ENCODE measurements around the gene GABRG1.

GABRG1 gene

DNA sequence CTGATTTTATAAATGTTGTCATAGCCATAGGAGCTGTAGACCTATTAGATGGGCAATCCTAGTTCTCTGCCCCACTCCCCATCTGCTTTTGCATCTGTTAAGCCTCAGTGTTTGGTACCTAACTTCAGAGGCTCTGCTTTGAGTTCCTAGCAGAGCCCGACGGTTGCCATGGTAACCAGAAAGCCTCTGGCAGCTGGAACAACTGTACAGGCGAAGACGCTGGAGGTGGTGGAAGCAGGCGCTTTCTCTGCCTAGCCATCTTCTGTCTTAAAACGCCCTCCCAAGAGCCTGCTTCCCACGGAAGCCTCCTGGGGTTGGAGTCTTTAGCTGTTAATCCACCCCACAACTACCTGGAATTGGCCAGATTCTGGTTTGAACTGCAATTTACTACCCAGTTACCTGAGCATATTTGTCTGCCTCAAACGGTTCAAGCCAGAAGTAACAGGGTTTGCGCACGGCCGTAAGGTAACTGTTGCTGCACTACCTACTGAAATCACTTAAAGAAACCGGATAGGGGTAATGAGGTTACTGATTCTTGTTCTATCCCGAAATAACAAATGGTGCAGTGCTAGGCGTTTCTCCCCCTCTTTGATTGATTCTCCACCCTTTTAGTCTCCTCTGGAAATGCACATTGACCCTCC lies 1.0 kb upstream of the GABRG1 start:
- Histone ChIP-seq H3K4me1 (ENCODE audit: insufficient read depth, low read length, poor library complexity, severe bottlenecking) (no peaks in the 10 kb centered on the region), H3K9me2 (replicated peaks; ENCODE audit: low read depth, low read length) (no peaks in the 10 kb centered on the region), H3K79me2 (ENCODE audit: insufficient read depth, low read length) (no peaks in the 10 kb centered on the region), H2AFZ (ENCODE audit: low read length) (no peak overlapping the region), H3K27me3 (ENCODE audit: insufficient read depth, low read length, poor library complexity, severe bottlenecking) (no peaks in the 10 kb centered on the region), H3K9ac (ENCODE audit: low read depth, low read length, poor library complexity, severe bottlenecking) (no peak overlapping the region), H3K9me3 (ENCODE audit: insufficient read depth, low read depth, low read length) (no peaks in the 10 kb centered on the region), H3F3A (ENCODE audit: low read depth) (no peaks in the 10 kb centered on the region), H3K4me3 (ENCODE audit: low read length, poor library complexity, severe bottlenecking) (no peak overlapping the region), H3K36me3 (ENCODE audit: insufficient read depth, low read length) (no peaks in the 10 kb centered on the region), H3K4me2 (ENCODE audit: low read depth, low read length, poor library complexity, severe bottlenecking) (no peak overlapping the region), H4K20me1 (ENCODE audit: insufficient read depth, low read length, poor library complexity, severe bottlenecking) (no peaks in the 10 kb centered on the region)
- TF ChIP-seq, protein P1, sequence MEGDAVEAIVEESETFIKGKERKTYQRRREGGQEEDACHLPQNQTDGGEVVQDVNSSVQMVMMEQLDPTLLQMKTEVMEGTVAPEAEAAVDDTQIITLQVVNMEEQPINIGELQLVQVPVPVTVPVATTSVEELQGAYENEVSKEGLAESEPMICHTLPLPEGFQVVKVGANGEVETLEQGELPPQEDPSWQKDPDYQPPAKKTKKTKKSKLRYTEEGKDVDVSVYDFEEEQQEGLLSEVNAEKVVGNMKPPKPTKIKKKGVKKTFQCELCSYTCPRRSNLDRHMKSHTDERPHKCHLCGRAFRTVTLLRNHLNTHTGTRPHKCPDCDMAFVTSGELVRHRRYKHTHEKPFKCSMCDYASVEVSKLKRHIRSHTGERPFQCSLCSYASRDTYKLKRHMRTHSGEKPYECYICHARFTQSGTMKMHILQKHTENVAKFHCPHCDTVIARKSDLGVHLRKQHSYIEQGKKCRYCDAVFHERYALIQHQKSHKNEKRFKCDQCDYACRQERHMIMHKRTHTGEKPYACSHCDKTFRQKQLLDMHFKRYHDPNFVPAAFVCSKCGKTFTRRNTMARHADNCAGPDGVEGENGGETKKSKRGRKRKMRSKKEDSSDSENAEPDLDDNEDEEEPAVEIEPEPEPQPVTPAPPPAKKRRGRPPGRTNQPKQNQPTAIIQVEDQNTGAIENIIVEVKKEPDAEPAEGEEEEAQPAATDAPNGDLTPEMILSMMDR (conservative IDR thresholded peaks at IDR 0.05; ENCODE audit: low read length) = no peak
- no peak for TF ChIP-seq EZH2phosphoT487 (IDR thresholded peaks at IDR 0.05; ENCODE audit: borderline replicate concordance)

DNA sequence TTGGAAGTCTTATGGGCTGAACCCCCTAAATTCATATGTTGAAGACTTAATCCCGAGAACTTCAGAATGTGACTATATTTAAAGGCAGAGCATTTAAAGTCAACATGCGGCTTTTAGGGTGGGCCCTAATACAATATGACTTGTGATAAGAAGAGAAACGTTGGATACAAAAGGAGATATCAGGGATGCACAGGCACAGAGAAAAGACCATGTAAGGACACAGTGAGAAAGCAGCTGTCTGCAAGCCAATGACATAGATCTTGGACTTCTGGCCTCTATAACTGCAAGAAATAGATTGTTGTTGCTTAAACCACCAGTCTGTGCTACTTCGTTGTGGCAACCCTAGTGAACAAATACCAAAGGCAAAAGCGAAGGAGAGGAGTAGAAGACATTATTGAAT lies 42.2 kb downstream of the GABRG1 start:
- H3K36me3 ChIP-seq (ENCODE audit: insufficient read depth, low read length) = no peaks in the 10 kb centered on the region
- no peaks in the 10 kb centered on the region for H3K79me2 ChIP-seq (ENCODE audit: insufficient read depth, low read length)
- no peaks in the 10 kb centered on the region for H3F3A ChIP-seq (ENCODE audit: low read depth)

DNA sequence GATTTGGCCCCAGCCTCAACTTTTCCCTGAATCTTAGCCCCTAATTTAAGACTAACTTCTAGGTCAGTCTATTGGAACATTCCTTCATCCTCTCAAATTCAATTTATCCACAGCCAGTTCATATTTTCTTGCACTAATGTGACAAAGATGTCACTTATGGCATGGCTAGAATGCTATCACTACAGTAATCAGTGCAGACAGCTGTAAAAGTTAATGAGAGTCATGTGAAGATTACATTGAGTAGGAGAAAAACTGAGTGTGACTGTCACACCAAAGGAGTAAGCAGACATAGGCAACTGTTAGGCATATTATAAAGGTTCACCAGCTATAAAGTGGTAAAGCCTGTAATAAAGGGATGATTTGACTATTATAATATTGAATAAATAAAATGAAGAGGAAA lies 42.6 kb downstream of the GABRG1 start:
- Histone ChIP-seq H3K9ac (ENCODE audit: low read depth, low read length, poor library complexity, severe bottlenecking) (no peak overlapping the region), H3K4me2 (ENCODE audit: low read depth, low read length, poor library complexity, severe bottlenecking) (no peak overlapping the region), H3K79me2 (ENCODE audit: insufficient read depth, low read length) (no peaks in the 10 kb centered on the region), H3K4me3 (ENCODE audit: low read length, poor library complexity, severe bottlenecking) (no peak overlapping the region), H4K20me1 (ENCODE audit: insufficient read depth, low read length, poor library complexity, severe bottlenecking) (no peaks in the 10 kb centered on the region), H2AFZ (ENCODE audit: low read length) (no peak overlapping the region), H3K9me3 (ENCODE audit: insufficient read depth, low read depth, low read length) (no peaks in the 10 kb centered on the region), H3K4me1 (ENCODE audit: insufficient read depth, low read length, poor library complexity, severe bottlenecking) (no peaks in the 10 kb centered on the region), H3K27me3 (ENCODE audit: insufficient read depth, low read length, poor library complexity, severe bottlenecking) (no peaks in the 10 kb centered on the region), H3K36me3 (ENCODE audit: insufficient read depth, low read length) (no peaks in the 10 kb centered on the region), H3K9me2 (replicated peaks; ENCODE audit: low read depth, low read length) (no peaks in the 10 kb centered on the region), H3F3A (ENCODE audit: low read depth) (no peaks in the 10 kb centered on the region)
- TF ChIP-seq EZH2phosphoT487 (IDR thresholded peaks at IDR 0.05; ENCODE audit: borderline replicate concordance) = no peak
- TF ChIP-seq, protein P1 (conservative IDR thresholded peaks at IDR 0.05; ENCODE audit: low read length) = no peak

More for the DNA sequence above, 42.2 kb downstream of the GABRG1 start:
- H3K4me1 ChIP-seq (ENCODE audit: insufficient read depth, low read length, poor library complexity, severe bottlenecking) = no peaks in the 10 kb centered on the region
- H2AFZ ChIP-seq (ENCODE audit: low read length) = no peak overlapping the region
- H3K4me3 ChIP-seq (ENCODE audit: low read length, poor library complexity, severe bottlenecking) = no peak overlapping the region
- H3K9me2 ChIP-seq (replicated peaks; ENCODE audit: low read depth, low read length) = no peaks in the 10 kb centered on the region
- no peak overlapping the region for H3K9ac ChIP-seq (ENCODE audit: low read depth, low read length, poor library complexity, severe bottlenecking)
- H3K4me2 ChIP-seq (ENCODE audit: low read depth, low read length, poor library complexity, severe bottlenecking) = no peak overlapping the region
- TF ChIP-seq, protein P1 (conservative IDR thresholded peaks at IDR 0.05; ENCODE audit: low read length) = no peak
- TF ChIP-seq EZH2phosphoT487 (IDR thresholded peaks at IDR 0.05; ENCODE audit: borderline replicate concordance) = no peak
- no peaks in the 10 kb centered on the region for H3K27me3 ChIP-seq (ENCODE audit: insufficient read depth, low read length, poor library complexity, severe bottlenecking)
- no peaks in the 10 kb centered on the region for H3K9me3 ChIP-seq (ENCODE audit: insufficient read depth, low read depth, low read length)
- no peaks in the 10 kb centered on the region for H4K20me1 ChIP-seq (ENCODE audit: insufficient read depth, low read length, poor library complexity, severe bottlenecking)

Measured in Loucy (cell line).